Measurements from ENCODE around the gene RHEB. TPM values are rescaled to one million over a fixed set of nuclear protein-coding genes. Genes with fewer than 3 reads are reported as not detected.

RHEB gene
- total RNA-seq, 1 donor from 2014 or later = 68.6 TPM

DNA sequence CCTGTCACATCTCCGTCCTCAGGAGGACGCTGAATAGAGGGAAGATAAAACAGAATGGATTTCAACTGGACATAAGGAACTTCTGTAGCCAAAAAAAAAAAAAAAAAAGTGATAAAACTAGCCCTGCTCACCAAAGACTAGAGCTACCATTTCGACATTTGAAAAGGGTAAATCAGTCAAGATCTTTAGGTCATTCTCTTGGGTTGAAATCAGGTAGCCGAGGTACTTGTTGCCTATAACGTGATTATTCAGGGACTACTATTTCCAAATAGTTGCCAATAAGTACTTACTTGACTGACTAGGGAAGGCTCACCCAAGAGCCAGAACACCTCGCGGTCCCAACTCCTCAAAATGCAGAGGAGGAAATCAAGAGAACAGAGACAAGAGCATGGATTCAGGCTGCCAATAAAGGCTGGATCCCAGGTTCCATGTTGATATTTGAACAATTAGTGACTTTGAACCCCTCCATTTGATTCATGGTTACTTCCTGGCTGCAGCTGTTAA lies 2.0 kb downstream of the RHEB start:
- DNase-seq (ENCODE audit: low spot score in 2 of 2) = peak in 1 of 2 donors; percentile 62
- intact Hi-C loops (cut with DNase I) = loop anchor here (2.0 to 10.0 kb wide), 5 partner anchors 13 to 357 kb away; partner anchors contain the start of gene PRKAG2
- Histone ChIP-seq H3K27ac (peak overlapping the region in 1 of 2 donors; percentile 98), H3K36me3 (no peaks in the 10 kb centered on the region), H3K9me3 (no peaks in the 10 kb centered on the region), H3K4me3 (peak overlapping the region; percentile 86 to 98), H3K4me1 (peaks cover 0 to 19% of the 10 kb centered on the region in 2 donors), H3K27me3 (no peaks in the 10 kb centered on the region)
- TF ChIP-seq, protein P1, sequence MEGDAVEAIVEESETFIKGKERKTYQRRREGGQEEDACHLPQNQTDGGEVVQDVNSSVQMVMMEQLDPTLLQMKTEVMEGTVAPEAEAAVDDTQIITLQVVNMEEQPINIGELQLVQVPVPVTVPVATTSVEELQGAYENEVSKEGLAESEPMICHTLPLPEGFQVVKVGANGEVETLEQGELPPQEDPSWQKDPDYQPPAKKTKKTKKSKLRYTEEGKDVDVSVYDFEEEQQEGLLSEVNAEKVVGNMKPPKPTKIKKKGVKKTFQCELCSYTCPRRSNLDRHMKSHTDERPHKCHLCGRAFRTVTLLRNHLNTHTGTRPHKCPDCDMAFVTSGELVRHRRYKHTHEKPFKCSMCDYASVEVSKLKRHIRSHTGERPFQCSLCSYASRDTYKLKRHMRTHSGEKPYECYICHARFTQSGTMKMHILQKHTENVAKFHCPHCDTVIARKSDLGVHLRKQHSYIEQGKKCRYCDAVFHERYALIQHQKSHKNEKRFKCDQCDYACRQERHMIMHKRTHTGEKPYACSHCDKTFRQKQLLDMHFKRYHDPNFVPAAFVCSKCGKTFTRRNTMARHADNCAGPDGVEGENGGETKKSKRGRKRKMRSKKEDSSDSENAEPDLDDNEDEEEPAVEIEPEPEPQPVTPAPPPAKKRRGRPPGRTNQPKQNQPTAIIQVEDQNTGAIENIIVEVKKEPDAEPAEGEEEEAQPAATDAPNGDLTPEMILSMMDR (IDR thresholded peaks at IDR 0.05) = no peak

DNA sequence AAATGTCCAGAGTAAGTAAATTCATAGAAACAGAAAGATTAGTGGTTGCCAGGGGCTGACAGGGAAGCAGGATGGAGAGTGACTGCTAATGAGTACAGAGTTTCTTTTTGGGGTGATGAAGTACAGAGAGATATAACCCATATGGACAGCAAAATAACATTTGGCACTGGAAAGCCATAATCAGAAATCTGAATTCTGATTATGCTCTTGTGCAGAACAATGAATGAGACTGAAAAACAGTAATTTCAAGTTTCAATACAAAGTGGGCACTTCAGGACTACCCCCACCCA lies 4.5 kb downstream of the RHEB start:
- intact Hi-C loops (cut with DNase I) = loop anchor here (5.0 to 10.0 kb wide), 4 partner anchors 77 to 360 kb away; partner anchors contain the start of gene PRKAG2
- Histone ChIP-seq H3K4me1 (peaks cover 0 to 24% of the 10 kb centered on the region in 2 donors), H3K4me3 (no peak overlapping the region), H3K27ac (no peak overlapping the region), H3K36me3 (no peaks in the 10 kb centered on the region), H3K27me3 (no peaks in the 10 kb centered on the region), H3K9me3 (no peaks in the 10 kb centered on the region)
- TF ChIP-seq, protein P1 (IDR thresholded peaks at IDR 0.05) = no peak
- DNase-seq (ENCODE audit: low spot score in 2 of 2) = no peak

DNA sequence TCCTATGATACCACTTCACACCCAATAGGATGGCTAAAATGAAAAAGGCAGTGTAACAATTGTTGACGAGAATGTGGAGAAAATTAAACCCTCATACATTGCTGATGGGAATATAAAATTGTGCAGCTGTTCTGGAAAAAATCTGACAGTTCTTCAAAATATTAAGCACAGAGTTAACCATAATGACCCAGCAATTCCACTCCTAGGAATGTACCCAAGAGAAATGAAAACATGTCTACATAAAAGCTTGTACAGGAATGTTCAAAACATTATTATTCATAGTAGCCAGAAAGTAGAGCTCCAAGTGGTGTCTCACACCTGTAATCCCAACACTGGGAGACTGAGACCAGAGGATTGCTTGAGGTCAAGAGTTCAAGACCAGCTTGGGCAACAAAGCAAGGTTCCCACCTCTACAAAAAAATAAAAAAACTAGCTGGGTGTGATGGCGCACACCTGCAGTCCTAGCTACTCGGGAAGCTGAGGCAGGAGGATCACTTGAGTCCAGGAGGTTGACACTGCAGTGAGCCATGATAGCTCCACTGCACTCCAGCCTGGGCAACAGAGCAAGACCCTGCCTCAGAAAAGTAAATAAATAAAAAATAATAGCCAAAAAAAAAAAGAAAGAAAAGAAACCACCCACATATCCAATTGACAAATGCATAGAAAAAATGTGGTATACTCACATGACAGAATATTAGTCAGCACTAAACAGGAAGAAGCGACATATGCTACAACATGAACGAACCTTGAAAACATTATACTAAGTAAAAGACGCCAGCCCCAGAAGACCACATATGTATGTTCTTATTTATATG lies 5.0 kb downstream of the RHEB start:
- Histone ChIP-seq H3K36me3 (no peaks in the 10 kb centered on the region), H3K4me1 (peaks cover 5 to 29% of the 10 kb centered on the region in 2 donors), H3K9me3 (no peaks in the 10 kb centered on the region), H3K4me3 (no peak overlapping the region), H3K27ac (no peak overlapping the region), H3K27me3 (no peaks in the 10 kb centered on the region)
- intact Hi-C loops (cut with DNase I) = loop anchor here (5.0 to 10.0 kb wide), 4 partner anchors 78 to 360 kb away; partner anchors contain the start of gene PRKAG2
- TF ChIP-seq, protein P1 (IDR thresholded peaks at IDR 0.05) = no peak
- no peak for DNase-seq (ENCODE audit: low spot score in 2 of 2)

DNA sequence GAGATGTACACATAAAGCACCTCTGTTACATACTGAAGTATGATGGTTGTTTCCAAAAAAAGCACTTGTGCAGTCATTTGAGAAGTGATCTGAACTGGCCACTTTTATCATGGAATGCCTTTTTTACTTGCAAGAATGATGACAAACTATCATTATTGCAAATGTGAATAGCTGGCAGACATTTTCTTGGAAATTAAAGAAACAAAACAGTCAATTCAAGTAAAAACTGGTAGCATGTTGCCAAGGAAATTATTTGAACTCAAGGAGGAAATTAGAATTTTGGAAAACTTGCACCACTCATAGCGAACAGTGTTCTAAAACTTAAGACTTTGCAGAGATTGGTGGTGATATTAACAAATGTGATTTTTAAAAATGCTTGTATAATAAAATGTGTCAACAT lies 6.6 kb downstream of the RHEB start:
- Histone ChIP-seq H3K36me3 (no peaks in the 10 kb centered on the region), H3K27me3 (no peaks in the 10 kb centered on the region), H3K27ac (no peak overlapping the region), H3K9me3 (no peaks in the 10 kb centered on the region), H3K4me3 (no peak overlapping the region), H3K4me1 (peaks cover 11 to 42% of the 10 kb centered on the region in 2 donors)
- intact Hi-C loops (cut with DNase I) = loop anchor here (10.0 kb wide), 1 partner anchor 362 kb away; the partner anchor contains the start of gene PRKAG2
- TF ChIP-seq, protein P1 (IDR thresholded peaks at IDR 0.05) = no peak
- no peak for DNase-seq (ENCODE audit: low spot score in 2 of 2)

DNA sequence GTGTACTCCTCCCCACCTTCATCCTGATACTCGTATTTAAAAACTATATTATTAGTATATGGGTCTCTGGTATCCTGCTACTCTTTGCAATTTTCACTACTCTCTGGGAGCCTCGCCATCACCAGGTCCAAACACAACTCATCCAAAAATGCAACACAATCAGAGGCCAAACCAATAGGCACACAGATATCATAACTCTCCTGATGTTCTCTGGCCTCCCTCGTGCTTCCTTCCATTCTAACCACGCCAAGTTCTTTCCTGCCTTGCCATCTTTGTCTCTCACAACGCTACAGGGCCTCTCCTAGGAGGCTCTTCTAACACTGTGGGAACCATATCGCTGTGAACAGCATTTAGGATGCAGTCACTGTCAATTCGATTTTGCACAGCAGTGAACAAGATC lies 7.3 kb downstream of the RHEB start:
- TF ChIP-seq, protein P1 (IDR thresholded peaks at IDR 0.05) = no peak
- no peak for DNase-seq (ENCODE audit: low spot score in 2 of 2)
- Histone ChIP-seq H3K4me3 (no peak overlapping the region), H3K9me3 (no peaks in the 10 kb centered on the region), H3K4me1 (peaks cover 11 to 46% of the 10 kb centered on the region in 2 donors), H3K27me3 (no peaks in the 10 kb centered on the region), H3K27ac (no peak overlapping the region), H3K36me3 (no peaks in the 10 kb centered on the region)
- intact Hi-C loops (cut with DNase I) = loop anchor here (10.0 kb wide), 1 partner anchor 362 kb away; the partner anchor contains the start of gene PRKAG2
